Uterus (tissue), 4 donors: Measurements from ENCODE around the gene PER3. TPM values are rescaled to one million over a fixed set of nuclear protein-coding genes. Genes with fewer than 3 reads are reported as not detected.

Experiments
- DNase-seq, 2 donors: peaks; one replicate each; pipeline ENCODE4 v3.0.0-alpha.2; 2019 to 2020
- H3K27ac ChIP-seq, 2 donors: fragments of 200-600 bp; sonication (generic); 1 replicate in 1 of 2; 2 replicates in 1 of 2; pipeline ENCODE4 v1.5.1; 2016 to 2018
- H3K27me3 ChIP-seq, 2 donors: fragments of 200-600 bp; sonication (generic); one replicate each; pipeline ENCODE4 v1.5.1; 2018 to 2019; ENCODE audit warnings: control low read depth in 1 of 2
- H3K36me3 ChIP-seq, 2 donors: fragments of 200-600 bp; sonication (generic); one replicate each; pipeline ENCODE4 v1.5.1; 2019; ENCODE audit warnings: control low read depth in 1 of 2
- H3K4me1 ChIP-seq, 2 donors: fragments of 200-600 bp; sonication (generic); one replicate each; pipeline ENCODE4 v1.5.1; 2018 to 2019; ENCODE audit warnings: control low read depth in 1 of 2
- H3K4me3 ChIP-seq, 2 donors: fragments of 200-600 bp; sonication (generic); 1 replicate in 1 of 2; 2 replicates in 1 of 2; pipeline ENCODE4 v1.5.1; 2018 to 2019; ENCODE audit warnings: mild to moderate bottlenecking in 1 of 2
- H3K9me3 ChIP-seq, 2 donors: fragments of 200-600 bp; sonication (generic); one replicate each; pipeline ENCODE4 v1.5.1; 2019; ENCODE audit warnings: control low read depth in 1 of 2
- CTCF ChIP-seq, 4 experiments: fragments of 200-600 bp in 2 of 4; fragments of 450-650 bp in 2 of 4; sonication (generic) in 2 of 4; IDR thresholded peaks; one replicate each; pipeline ENCODE4 v1.5.1; 2016 to 2019; ENCODE audit warnings: antibody characterized with exemption in 4 of 4, mild to moderate bottlenecking in 2 of 4, moderate library complexity in 1 of 4
- POLR2A ChIP-seq, 2 donors: fragments of 450-650 bp; IDR thresholded peaks; one replicate each; pipeline ENCODE4 v1.6.1; 2016; ENCODE audit warnings: antibody characterized with exemption in 2 of 2, mild to moderate bottlenecking in 1 of 2, moderate library complexity in 1 of 2
- intact Hi-C: fragments of 100-400 bp; cut with DNase I; formaldehyde crosslinking; loops from one replicate; pipeline ENCODE4 v1.15.1; 2023; ENCODE audit warnings: low total_unique reads
- total RNA-seq, 4 donors: library from RNA; depleted of rRNA in 3 of 4; stranded (reverse); fragments of >200 nt in 3 of 4; gene quantifications; one replicate each; pipeline versions ENCODE4 v1.1.0 to v1.2.4, GENCODE V29; 2014 to 2023
- donor health status: DM: yes; HTN: yes; CAD: no.

PER3 gene
- total RNA-seq, 4 donors from 2014 or later = 6.9 to 69.0 (median 20.7) TPM

GRCh38 chr1:7873801-7874795 lies 90.0 kb downstream of the PER3 start:
- Histone ChIP-seq H3K36me3 (no peaks in the 10 kb centered on the region), H3K27me3 (no peaks in the 10 kb centered on the region), H3K4me3 (no peak overlapping the region), H3K27ac (no peak overlapping the region), H3K9me3 (peaks cover 0 to 12% of the 10 kb centered on the region in 2 donors), H3K4me1 (no peaks in the 10 kb centered on the region)
- no peak for TF ChIP-seq CTCF (IDR thresholded peaks at IDR 0.05)
- no peak for TF ChIP-seq POLR2A (IDR thresholded peaks at IDR 0.05)
- no peak for DNase-seq
- intact Hi-C loops = no loop called here

GRCh38 chr1:7878027-7878426 lies 93.9 kb downstream of the PER3 start:
- Histone ChIP-seq H3K36me3 (no peaks in the 10 kb centered on the region), H3K9me3 (peaks cover 0 to 12% of the 10 kb centered on the region in 2 donors), H3K4me1 (no peaks in the 10 kb centered on the region), H3K27ac (no peak overlapping the region), H3K27me3 (no peaks in the 10 kb centered on the region), H3K4me3 (no peak overlapping the region)
- DNase-seq = no peak
- TF ChIP-seq CTCF (IDR thresholded peaks at IDR 0.05) (no peak), POLR2A (IDR thresholded peaks at IDR 0.05) (no peak)
- intact Hi-C loops = no loop called here

- Histone ChIP-seq H3K36me3 (no peaks in the 10 kb centered on the region), H3K27ac (no peak overlapping the region), H3K4me3 (no peak overlapping the region), H3K9me3 (peaks cover 0 to 12% of the 10 kb centered on the region in 2 donors), H3K4me1 (no peaks in the 10 kb centered on the region), H3K27me3 (no peaks in the 10 kb centered on the region)
- DNase-seq = no peak
- no peak for TF ChIP-seq POLR2A (IDR thresholded peaks at IDR 0.05)
- intact Hi-C loops = no loop called here
Observed at GRCh38 chr1:7879228-7879627, 95.1 kb downstream of the PER3 start.

GRCh38 chr1:7884757-7885156 lies 100.7 kb downstream of the PER3 start:
- no peaks in the 10 kb centered on the region for H3K27me3 ChIP-seq
- no peak for TF ChIP-seq POLR2A (IDR thresholded peaks at IDR 0.05)
- TF ChIP-seq CTCF (IDR thresholded peaks at IDR 0.05) = no peak
- no peak overlapping the region for H3K27ac ChIP-seq
- H3K4me1 ChIP-seq = no peaks in the 10 kb centered on the region
- no peaks in the 10 kb centered on the region for H3K9me3 ChIP-seq
- no peaks in the 10 kb centered on the region for H3K36me3 ChIP-seq
- H3K4me3 ChIP-seq = no peak overlapping the region
- intact Hi-C loops = no loop called here
- no peak for DNase-seq

- H3K36me3 ChIP-seq = no peaks in the 10 kb centered on the region
- H3K27me3 ChIP-seq = no peaks in the 10 kb centered on the region
- no peaks in the 10 kb centered on the region for H3K4me1 ChIP-seq
- DNase-seq = peak in 1 of 2 donors; percentile 20
- no peak overlapping the region for H3K27ac ChIP-seq
- TF ChIP-seq POLR2A (IDR thresholded peaks at IDR 0.05) = no peak
- no peak for TF ChIP-seq CTCF (IDR thresholded peaks at IDR 0.05)
- intact Hi-C loops = no loop called here
- H3K4me3 ChIP-seq = no peak overlapping the region
- no peaks in the 10 kb centered on the region for H3K9me3 ChIP-seq
Observed at GRCh38 chr1:7885513-7886404, 101.7 kb downstream of the PER3 start.
